IMR-90 (cell line): Measurements from ENCODE around the gene TPD52L2.

Source experiments
- BHLHE40 ChIP-seq: fragments of 150-350 bp; IDR thresholded peaks from 2 replicates; pipeline ENCODE4 v1.6.1; 2016; ENCODE audit warnings: mild to moderate bottlenecking, low read depth, low read length
- CEBPB ChIP-seq: IDR thresholded peaks from 2 replicates; pipeline ENCODE4 v1.6.1; 2012; ENCODE audit warnings: low read depth, low read length, improper control_type of control experiment
- FOS ChIP-seq: fragments of 150-350 bp; IDR thresholded peaks from 2 replicates; pipeline ENCODE4 v1.6.1; 2016; ENCODE audit warnings: low read depth, low read length
- MAFK ChIP-seq: IDR thresholded peaks from 2 replicates; pipeline ENCODE4 v1.6.1; 2012; ENCODE audit warnings: low read depth, low read length, improper control_type of control experiment
- MXI1 ChIP-seq: IDR thresholded peaks from 2 replicates; pipeline ENCODE4 v1.6.1; 2012; ENCODE audit warnings: low read depth, mild to moderate bottlenecking, low read length, moderate library complexity, borderline replicate concordance
- POLR2A ChIP-seq: IDR thresholded peaks from 2 replicates; pipeline ENCODE4 v1.6.1; 2012; ENCODE audit warnings: mild to moderate bottlenecking, low read depth, low read length
- RFX5 ChIP-seq: IDR thresholded peaks from 2 replicates; pipeline ENCODE4 v1.8.0; 2012; ENCODE audit warnings: low read depth, mild to moderate bottlenecking, low read length, moderate library complexity
- SMC3 ChIP-seq: fragments of 150-350 bp; IDR thresholded peaks from 2 replicates; pipeline ENCODE4 v1.6.1; 2016; ENCODE audit warnings: low read depth, mild to moderate bottlenecking, antibody characterized with exemption, low read length, moderate library complexity
- TF ChIP-seq, protein P1 (sequence below): conservative IDR thresholded peaks from 2 replicates; pipeline ENCODE4 v1.5.1; 2012; ENCODE audit warnings: mild to moderate bottlenecking, low read depth, low read length, improper control_type of control experiment
- TF ChIP-seq, protein P2 (sequence below): fragments of 150-350 bp; IDR thresholded peaks from 2 replicates; pipeline ENCODE4 v1.6.1; 2016; ENCODE audit warnings: low read depth, mild to moderate bottlenecking, low read length, moderate library complexity, borderline replicate concordance

DNA sequence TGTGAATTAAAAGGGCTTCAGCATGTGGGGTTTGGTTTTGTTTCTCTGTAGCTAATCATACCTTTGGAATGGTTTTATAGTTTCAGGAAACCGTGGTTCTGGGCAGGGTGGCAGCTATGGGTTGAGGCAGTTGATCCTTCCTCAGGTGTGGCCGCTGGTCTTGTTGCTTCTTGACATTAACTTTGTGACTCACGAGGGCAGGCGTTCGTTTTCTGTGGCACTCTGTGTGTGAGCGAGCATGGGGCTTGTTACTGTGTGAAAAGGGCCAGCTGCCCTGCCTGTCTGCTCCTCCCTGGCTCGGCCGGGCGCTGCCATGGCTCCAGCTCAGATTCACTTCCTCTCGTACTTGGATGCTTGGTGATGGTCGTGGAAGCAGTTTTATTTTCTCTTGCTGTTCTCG is 46.1 kb downstream of the TPD52L2 start:
- no peak for TF ChIP-seq POLR2A
- TF ChIP-seq RFX5 = no peak
- TF ChIP-seq, protein P1, sequence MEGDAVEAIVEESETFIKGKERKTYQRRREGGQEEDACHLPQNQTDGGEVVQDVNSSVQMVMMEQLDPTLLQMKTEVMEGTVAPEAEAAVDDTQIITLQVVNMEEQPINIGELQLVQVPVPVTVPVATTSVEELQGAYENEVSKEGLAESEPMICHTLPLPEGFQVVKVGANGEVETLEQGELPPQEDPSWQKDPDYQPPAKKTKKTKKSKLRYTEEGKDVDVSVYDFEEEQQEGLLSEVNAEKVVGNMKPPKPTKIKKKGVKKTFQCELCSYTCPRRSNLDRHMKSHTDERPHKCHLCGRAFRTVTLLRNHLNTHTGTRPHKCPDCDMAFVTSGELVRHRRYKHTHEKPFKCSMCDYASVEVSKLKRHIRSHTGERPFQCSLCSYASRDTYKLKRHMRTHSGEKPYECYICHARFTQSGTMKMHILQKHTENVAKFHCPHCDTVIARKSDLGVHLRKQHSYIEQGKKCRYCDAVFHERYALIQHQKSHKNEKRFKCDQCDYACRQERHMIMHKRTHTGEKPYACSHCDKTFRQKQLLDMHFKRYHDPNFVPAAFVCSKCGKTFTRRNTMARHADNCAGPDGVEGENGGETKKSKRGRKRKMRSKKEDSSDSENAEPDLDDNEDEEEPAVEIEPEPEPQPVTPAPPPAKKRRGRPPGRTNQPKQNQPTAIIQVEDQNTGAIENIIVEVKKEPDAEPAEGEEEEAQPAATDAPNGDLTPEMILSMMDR = no peak
- no peak for TF ChIP-seq MAFK
- 0 out of 2 replicates have a peak, but pooled peaks have one; percentile 27 for TF ChIP-seq MXI1
- TF ChIP-seq FOS = no peak
- no peak for TF ChIP-seq BHLHE40
- TF ChIP-seq, protein P2, sequence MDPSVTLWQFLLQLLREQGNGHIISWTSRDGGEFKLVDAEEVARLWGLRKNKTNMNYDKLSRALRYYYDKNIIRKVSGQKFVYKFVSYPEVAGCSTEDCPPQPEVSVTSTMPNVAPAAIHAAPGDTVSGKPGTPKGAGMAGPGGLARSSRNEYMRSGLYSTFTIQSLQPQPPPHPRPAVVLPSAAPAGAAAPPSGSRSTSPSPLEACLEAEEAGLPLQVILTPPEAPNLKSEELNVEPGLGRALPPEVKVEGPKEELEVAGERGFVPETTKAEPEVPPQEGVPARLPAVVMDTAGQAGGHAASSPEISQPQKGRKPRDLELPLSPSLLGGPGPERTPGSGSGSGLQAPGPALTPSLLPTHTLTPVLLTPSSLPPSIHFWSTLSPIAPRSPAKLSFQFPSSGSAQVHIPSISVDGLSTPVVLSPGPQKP = no peak
- TF ChIP-seq CEBPB = no peak
- no peak for TF ChIP-seq SMC3
